GM19099 (cell line): Measurements from ENCODE around the gene WDR27.

Experiments used
- POLR2A ChIP-seq: IDR thresholded peaks from 3 replicates; pipeline ENCODE4 v1.6.1; 2011; ENCODE audit warnings: low read depth; ENCODE audit not compliant: insufficient read length; ENCODE audit errors: extremely low read depth

WDR27 gene

DNA sequence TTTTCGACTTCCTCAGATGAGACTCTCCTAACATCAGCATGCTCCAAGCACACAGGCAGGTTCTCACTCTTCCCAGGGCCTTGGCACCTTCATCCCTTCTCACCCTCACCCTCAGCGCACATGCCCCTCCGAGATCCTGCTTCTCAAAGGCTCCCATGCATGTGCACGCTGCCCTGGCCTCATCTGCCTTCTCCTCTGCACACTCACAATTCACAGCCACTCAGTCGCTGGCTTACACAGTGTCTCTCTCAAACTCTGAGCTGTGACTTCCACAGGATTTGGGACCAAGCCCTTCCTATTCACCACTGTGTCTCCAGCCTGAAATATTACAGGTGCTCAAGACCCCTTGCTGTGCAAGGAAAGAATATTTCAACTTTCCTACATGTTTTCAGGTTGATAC, 30.3 kb downstream of the WDR27 start:
- TF ChIP-seq POLR2A, result no peak

DNA sequence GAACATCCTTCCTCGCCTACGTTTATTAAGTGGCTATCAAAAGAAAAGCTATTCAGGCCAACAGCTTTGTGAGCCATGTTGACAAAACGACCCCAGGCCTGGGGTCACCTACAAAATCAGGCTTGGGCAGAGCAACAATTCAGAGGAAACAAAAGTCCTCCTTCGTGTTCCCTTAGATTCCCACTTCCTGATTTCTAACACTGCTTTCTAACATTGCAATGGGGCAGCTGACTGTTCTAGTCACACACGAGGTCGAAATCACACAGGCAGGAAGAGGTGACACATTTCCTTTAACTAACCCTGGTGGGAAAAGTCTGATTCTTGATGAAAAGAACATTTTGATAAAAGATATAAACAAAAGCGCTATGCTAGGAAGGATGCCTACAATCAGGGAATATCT, 31.9 kb downstream of the WDR27 start:
- TF ChIP-seq POLR2A, result no peak

DNA sequence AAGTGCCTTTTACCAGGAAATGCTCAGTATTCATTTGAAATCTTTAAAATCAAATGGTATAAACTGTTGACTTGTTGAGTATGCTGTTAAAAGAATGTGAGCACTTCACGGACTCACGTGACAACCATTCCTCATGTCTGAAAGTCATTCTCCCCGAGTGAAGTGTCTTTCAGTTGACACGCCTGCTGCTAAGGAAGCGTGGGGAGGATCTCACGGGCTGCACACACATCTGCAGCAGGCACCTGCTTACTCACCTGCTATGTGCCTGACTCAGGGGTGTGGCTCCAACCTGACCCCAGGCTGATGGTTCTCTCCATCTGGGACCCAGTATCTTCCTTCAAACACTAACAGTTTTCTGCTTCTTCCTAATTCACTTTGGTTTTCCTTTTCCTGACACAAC, 32.7 kb downstream of the WDR27 start:
- TF ChIP-seq POLR2A, result no peak

DNA sequence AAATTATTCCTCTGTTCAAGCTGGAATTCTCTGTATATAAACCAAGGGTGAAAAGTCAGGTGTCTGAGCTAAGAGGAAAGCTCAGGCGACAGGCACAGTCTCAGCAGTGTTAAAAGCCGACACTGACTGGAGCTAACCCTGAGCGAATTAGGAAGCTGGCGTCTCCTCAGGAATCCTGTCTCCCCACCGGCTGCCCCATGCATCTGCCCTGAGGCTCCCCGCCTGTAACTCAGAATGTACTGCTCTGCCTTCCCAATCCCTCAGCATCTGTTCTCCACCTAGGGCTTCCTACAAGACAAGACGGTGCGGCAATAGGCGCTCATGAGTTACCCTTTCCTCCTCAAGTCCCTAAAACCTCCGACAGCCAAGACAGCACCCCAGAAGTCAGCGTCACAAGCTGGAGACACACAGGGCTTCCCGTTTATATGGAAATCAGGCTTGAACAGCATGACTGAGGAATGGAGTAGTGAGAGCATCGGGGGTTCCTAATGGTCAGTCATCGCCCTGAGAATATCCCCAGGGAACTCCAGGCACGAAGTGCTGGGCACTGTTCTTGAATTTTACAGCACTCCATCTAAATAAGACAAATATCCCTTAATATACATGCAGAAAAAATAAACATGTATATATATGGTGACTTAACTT, 33.5 kb downstream of the WDR27 start:
- no peak for TF ChIP-seq POLR2A

DNA sequence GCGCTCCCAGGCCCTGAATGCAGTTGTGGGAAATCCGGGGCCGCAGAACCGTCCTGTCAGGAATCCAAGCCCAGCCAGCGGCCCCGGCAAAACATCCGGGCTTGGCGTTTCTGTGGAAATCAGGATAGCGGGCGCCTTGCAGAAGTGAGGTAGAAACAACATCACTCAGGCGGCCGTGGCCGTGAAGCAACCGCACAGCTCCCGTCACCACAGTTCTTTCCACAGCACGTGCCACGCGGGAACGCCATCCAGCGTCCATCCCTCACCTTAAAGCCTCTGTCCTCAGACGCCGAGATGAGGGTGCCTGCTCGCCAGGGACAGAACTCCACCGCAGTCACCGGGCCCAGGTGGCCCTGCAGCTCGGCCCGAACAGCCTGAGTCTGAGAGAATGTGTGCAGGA, 34.1 kb downstream of the WDR27 start:
- TF ChIP-seq POLR2A, result no peak

DNA sequence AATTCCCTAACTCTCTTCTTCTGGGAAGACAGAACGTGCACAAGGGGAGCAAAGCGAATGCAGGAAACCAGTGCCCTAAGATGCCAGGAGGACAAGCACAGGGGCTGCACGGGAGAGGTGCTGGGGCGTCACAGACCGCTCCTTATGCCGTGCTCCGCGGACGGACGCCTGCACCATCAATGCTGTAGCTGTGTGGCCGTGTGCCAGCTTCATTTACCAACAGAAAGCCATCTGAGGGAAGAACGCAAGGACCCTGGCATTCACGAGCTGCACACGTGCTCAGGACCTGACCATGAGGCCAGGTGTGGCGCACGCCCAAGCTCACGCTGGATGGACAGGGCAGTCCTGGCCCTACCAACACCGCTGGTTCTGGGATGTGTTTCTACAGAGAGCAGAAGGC, 35.4 kb downstream of the WDR27 start:
- no peak for TF ChIP-seq POLR2A

DNA sequence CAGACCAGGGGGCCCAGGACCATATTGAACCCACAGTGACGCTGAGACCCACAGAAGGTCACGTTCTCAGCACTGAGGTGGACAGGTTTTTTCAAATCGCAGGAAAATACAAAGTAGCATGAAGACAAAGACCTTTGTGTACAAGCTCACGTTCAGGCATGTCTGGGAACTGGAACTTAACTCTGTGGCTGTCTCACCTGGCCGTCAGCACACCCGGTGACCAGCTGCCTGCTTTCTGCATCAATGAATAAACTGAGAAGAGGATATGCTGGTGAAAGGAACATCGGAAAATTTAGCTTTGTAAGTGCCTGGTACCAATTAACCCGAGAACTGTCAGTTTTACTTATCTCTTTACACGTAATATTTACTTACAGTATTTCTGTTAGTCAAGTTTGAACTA, 36.5 kb downstream of the WDR27 start:
- no peak for TF ChIP-seq POLR2A

DNA sequence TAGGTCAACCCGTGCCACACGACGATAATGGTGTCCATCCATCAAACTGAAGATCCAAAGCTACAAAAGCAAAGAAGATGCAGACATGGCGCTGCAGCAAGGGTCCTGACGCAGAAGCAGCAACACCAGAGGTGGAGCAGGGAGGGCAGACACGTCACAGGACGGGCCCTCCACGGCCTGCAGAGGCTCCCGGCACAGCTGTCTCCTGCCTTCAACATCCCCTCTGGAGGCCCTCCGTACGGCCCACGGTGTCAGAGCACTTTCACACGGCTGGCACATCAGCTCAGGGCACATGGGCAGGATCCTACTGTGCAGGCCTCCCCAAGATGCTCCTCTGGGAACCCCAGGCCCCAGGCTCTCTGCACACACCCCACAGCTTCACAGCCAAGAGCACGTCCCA, 37.6 kb downstream of the WDR27 start:
- no peak for TF ChIP-seq POLR2A

DNA sequence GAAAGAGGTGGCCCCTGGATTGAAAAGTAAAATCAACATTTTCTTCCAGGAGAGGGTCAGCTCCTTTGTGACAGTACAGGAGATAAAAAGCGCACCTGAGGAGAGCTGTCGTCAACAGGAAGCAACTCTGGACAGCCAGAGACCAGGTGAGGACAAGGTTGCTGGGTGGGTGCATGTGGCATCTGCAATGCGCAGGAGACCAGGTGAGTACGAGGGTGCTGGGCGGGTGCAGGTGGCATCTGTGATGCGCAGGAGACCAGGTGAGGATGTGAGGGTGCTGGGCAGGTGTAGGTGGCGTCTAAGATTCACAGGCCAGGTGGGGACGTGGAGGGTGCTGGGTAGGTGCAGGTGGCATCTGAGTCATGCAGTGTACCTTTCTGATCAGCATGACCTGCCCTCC, 38.4 kb downstream of the WDR27 start:
- no peak for TF ChIP-seq POLR2A

DNA sequence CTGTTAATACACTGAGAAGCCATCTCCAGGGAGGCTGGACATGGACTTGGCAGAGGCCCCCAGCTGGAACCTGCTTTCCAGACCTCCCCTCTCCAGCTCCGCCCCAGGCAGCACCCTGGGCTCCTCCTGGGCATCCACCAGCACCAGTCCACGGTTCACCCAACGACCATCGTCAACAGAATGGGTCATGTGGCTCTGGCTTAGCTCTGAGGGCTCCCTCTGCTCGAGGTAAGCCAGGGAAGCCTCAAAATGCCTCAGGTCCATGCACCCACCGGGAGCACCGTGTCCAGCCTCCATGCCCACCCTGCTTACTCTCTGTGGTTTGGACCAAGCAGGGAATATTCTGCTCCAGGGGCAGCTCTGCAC, 40.5 kb downstream of the WDR27 start:
- no peak for TF ChIP-seq POLR2A

DNA sequence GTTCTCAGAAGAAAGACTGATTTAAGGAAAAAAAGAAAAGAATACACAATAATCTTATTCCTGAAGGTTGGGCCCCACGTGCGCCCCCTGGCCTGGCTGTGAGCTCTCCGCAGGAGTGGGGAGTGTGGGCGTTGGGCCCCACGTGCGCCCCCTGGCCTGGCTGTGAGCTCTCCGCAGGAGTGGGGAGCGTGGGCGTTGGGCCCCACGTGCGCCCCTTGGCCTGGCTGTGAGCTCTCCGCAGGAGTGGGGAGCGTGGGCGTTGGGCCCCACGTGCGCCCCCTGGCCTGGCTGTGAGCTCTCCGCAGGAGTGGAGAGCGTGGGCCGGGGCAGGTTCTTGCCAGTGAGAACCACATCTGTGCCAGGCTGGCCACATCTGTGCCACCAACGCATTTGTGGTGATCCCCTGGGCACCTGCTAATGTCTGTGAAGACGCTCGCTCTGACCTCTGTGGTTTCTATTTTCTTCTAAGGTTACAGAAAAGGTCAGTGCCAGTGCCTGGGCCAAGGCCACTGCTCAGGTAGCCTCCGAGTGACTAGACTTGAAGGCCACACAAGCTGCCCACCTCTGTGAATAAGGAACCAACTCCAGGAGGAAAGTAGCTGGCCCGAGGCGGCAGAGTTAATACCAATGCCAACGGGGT, 41.0 kb downstream of the WDR27 start:
- no peak for TF ChIP-seq POLR2A

DNA sequence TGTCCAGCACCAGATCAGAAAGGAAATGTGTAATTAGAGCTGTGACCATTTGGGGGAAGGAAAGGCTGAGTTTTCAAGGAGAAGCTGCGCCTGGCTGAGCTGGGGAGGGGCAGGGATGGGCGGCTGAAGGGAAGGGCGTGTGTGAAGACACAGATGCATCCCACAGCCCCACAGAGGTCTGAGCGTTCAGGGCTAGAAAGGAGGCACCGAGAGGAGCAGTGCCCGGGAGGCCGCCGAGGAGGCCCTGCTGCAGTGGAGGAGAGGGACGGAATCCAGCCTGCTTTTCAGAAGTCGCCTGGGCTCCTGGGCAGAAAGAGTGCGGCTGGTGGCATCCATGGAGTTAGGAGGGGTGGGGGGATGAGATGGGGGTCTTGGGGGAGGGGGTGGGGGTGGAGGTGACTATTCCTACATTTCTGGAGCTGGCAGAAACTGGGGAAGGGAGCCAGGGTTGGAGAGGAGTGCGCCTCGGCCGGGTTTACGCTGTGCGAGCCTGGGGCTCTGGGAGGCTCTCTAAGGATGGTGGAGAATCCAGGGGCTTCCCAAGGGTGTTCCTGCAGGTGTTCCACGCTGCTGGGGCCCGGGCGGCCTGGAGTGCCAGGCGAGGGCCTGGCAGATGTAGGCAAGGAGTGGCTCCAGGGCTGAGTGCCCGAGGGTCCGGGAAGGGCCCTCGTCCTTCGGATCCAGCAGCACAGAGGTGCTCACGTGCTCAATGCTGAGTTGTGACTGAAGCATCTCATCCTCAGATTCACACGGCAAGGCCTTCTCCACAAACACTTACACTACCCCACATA, 41.8 kb downstream of the WDR27 start:
- TF ChIP-seq POLR2A, result no peak

DNA sequence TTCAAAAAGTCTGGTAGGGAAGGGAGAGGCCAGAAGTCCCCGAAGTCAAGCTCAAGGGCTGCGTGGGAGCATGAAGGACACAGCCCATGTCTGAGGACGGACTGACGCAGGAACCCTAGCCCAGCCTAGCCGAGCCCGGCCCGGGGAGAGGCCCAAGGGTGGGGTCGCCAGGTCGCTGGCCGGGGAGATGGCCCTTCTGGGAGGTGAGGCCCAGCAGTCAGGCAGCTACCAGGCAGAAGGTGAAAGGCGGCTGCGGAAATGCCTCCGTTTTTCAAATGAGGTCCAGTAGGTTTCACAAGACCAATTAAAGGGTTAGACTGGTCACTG, 44.6 kb downstream of the WDR27 start:
- TF ChIP-seq POLR2A, result no peak

DNA sequence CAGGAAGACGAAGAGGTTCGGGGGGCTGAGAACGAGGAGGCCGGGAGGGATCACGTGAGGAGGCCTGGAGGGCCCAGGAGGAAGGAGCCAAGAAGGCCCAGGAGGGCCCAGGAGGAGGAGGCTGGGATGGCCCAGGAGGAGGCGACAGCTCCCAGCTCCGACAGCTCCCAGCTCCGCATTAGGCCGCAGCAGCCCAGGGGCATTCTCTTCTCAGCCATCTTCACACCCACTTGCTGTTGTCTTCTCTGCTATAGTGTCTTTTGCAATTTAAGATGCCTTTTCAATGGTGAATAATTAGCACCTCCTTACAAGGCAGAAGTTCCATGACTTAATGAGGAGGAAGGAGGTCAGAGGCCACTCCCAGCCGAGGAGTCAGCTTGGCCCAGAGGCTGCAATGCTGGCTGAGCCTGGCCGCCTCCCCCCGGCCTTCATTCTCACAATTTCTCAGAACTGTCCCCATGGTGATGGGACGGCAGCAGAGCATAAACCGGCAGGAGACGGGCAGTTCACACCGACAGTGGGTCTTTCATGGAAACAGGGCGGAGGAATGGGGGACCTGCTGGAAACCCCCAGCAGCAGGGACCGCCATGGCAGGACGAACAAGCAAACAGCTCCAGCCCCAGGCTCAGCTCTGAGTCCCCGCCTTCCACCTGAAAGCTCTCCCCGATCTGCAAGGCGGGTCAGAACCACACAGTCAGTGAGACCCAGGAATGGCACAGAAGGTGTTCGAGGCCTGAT, 45.1 kb downstream of the WDR27 start:
- TF ChIP-seq POLR2A, result no peak

DNA sequence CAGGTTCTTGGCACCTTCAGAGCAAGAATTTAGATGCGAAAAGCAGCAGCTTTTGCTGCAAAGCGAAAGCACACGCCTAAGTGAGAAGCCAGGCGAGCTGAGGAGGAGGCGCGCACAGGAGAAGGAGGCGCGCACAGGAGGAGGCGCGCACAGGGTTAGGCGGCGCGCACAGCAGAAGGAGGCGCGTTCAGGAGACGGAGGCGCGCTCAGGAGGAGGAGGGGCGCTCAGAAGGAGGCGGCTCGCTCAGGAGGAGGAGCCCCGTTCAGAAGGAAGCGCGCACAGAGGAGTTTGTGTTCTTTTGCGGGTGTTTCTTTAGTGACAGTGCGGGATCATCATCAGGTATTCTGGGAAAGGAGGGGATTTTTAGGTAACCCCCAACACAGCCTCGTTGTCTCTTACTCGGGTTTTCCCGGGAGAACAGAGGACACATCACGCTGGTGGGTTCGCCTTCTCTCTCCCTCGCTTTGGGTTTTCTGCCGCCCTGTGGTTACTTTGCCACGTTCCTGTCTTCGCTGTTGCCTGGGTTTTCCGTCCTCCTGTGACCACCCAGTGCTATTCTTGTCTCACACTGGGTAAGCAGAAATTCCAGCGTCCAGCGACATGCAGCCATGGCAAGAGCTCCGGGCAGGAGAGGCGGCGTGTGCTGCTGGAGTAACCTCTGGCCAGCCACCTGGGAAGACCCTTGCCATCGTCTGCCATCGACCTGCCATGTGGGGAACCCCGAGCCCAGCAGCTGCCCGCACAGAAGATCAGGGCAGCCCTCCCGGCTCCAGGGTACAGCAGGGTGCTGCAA, 47.0 kb downstream of the WDR27 start:
- TF ChIP-seq POLR2A, result no peak
